GM23248 (cell line): ENCODE data around the gene ZIC5.

Experiments
- EZH2 ChIP-seq: fragments of 200-600 bp; sonication (generic); IDR thresholded peaks from 2 replicates; pipeline ENCODE4 v1.6.1; 2018; ENCODE audit warnings: antibody characterized with exemption, mild to moderate bottlenecking; ENCODE audit not compliant: insufficient read depth, poor library complexity, severe bottlenecking
- EZH2phosphoT487 ChIP-seq: fragments of 200-600 bp; sonication (generic); IDR thresholded peaks from 2 replicates; pipeline ENCODE4 v1.6.1; 2018; ENCODE audit warnings: antibody characterized with exemption, moderate library complexity, mild to moderate bottlenecking, low read depth; ENCODE audit not compliant: insufficient read depth

DNA sequence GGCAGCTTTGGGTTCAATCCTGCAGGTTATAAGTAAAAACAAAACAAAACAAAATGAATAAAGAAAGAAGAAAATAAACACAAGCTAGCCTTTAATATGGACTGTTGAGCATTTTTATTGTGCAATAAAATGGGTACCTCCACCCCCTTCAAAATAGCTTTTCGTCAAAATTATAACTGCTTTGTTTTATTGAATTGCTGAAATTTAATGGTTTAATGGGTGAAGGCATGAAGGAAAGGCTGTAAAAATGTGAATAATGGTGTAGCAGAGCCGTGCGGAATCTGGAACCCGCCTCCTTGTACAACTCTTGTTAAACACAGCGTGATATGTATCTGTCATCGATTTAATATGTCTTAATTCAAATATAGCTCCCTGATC is 2.2 kb upstream of the ZIC5 start:
- no peak for TF ChIP-seq EZH2
- no peak for TF ChIP-seq EZH2phosphoT487
